Loucy (cell line): ENCODE results near the gene PLEKHA5.

ENCODE experiments used
- CTCF ChIP-seq: fragments of 200-600 bp; sonication (generic); conservative IDR thresholded peaks from 2 replicates; pipeline ENCODE4 v1.5.1; 2014; ENCODE audit warnings: mild to moderate bottlenecking, antibody characterized with exemption, low read length
- EZH2phosphoT487 ChIP-seq: fragments of 200-600 bp; IDR thresholded peaks from 2 replicates; pipeline ENCODE4 v1.6.1; 2018; ENCODE audit warnings: antibody characterized with exemption, mild to moderate bottlenecking, moderate library complexity, borderline replicate concordance

- no peak for TF ChIP-seq CTCF
- no peak for TF ChIP-seq EZH2phosphoT487
Measured at GRCh38 chr12:19301223-19301622, 171.7 kb downstream of the PLEKHA5 start.
